HG03095 (cell line): Measurements from ENCODE around the gene ATRAID.
"Not testable (repeated sequence)": the region's sequence is repeated elsewhere in the genome, so short reads cannot be mapped to it uniquely, and the experiment has no call there.

Source experiments
- ATAC-seq: cut with Tn5 transposase; IDR thresholded peaks from one replicate; pipeline ENCODE4 v1.9.1; 2021; ENCODE audit warnings: moderate library complexity; ENCODE audit not compliant: unreplicated experiment

ATRAID gene, protein sequence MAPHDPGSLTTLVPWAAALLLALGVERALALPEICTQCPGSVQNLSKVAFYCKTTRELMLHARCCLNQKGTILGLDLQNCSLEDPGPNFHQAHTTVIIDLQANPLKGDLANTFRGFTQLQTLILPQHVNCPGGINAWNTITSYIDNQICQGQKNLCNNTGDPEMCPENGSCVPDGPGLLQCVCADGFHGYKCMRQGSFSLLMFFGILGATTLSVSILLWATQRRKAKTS

DNA sequence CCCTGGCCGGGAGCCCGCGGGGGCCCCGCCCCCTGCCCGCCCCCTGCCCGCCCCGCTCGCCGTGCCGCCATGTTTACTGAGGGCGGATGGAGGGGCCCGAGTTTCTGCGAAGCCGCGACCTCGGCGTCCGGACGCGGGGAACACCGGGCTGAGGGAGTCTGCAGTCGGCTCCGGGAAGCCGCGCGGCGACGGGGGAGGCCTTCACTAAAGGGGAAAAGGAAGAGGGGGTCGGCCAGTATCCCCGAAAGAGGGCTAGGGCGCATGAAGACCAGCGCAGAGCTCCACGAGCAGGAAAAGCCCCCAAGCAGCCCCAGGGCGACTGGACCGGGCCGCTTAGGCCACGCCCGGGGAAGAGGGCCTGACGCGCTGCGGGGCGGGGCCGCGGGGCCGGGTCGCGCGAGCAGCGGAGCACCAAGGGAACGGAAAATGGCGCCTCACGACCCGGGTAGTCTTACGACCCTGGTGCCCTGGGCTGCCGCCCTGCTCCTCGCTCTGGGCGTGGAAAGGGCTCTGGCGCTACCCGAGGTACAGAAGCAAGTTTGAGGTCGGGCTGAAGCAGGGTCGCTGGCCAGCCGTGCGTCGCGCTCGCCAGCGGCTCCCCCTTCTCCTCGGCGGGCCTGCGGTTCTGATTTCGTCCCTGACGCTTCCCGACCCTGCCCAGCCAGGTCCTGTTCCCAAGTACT is at the start of gene ATRAID, which contains the start of gene SLC5A6:
Gene ATRAID (plus strand): TSS at position 99 of the 683 bp plus-strand sequence. CDS start 328 bp downstream, at position 427.
Gene SLC5A6 (minus strand): TSS at position 326 of the 683 bp plus-strand sequence. CDS start 4,618 bp downstream, outside the sequence.
- peak; percentile 81 for ATAC-seq

GRCh38 chr2:27162151-27163121 is 49.4 kb upstream of the ATRAID start:
- ATAC-seq: no peak

DNA sequence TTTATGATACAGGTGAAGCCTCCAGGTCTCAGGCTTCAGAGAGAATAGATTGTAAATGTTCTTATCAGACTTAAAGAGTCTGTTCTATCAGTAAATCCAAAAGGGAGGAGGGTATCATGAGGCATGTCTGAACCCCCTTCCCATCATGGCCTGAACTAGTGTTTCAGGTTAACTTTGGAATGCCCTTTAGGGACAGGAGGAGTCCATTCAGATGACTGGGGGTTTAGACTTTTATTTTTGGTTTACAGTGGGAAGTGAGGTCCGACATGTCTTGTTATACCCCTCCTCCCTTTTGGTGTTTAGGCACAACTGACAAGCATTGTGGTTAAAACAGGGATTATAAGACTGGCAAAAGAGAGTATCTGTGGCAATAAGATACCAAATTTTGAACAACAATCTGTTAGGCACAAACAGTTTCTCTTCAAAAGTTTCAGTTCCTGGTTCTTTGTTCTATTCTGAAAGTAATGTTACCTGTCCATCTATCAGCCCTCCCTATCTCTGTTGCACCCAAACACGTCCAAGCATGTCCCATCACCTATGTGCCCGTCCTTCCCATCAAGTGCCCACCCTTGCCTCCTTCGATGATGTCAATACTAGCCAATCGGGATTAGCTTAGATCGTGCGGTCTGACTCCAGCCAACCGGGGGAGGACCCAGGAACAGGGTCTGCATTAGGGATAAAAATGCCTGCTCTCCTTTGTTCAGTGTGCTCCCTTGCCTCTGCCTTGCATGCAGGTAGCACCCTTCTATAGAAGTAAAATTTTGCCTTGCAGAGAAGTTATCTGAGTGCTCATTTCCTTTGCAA is 46.7 kb upstream of the ATRAID start:
- no peak for ATAC-seq

- no peak for ATAC-seq
Measured at GRCh38 chr2:27170581-27171337, 41.1 kb upstream of the ATRAID start.

DNA sequence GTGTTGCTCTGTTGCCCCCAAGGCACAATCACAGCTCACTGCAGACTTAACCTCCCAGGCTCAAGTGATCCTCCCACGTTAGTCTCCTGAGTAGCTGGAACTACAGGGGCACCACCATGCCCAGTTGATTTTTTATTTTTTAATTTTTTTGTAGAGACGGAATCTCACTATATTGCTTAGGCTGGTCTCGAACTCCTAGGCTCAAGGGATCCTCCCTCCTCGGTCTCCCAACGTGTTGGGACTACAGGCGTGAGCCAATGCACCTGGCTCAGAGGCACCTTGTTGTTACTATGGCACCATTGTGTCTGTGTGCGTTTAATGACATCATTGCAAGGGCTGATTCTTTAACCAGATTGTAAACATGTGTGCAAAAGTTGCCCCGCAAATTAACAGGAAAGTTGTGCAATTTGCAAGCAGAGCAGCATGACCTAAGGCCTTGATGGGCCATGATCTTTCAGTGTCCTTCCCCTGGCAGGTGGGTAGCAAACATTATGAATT is 40.4 kb upstream of the ATRAID start:
- no peak for ATAC-seq

DNA sequence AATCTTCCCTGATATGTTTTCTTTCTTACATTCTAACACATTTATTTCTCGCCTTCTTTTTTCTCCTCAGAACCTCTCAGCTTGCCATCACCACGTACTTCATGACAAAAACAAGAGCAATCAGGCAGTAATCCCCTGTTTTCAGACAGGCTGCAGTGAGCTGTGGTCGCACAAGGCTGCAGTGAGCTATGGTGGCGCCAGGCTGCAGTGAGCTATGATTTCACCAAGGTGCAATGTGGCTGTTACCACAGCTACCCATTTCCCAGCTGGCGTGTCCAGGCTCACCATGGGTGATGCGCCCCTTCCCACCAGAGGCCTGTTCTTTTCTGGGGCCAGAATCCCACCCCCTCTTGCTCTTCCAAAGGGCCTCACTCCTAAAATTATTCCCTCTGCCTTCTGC is 37.2 kb upstream of the ATRAID start:
- ATAC-seq: no peak

DNA sequence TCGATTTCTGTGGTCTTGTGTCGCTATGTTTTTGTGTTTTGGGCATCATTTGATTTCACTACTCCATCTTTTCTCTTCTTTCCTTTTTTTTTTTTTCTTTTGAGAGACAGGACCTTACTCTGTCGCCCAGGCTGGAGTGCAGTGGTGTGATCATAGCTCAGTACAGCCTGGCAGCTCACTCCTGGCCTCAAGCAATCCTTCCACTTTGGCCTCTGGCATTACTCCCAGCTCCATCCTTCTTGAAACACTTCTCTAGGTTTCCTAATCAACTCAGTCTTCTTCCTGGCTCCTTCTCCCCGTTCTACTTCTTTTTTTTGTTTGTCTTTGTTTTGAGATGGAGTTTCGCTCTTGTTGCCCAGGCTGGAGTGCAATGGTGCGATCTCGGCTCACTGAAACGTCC is 36.5 kb upstream of the ATRAID start:
- no peak for ATAC-seq

- ATAC-seq: not testable (repeated sequence)
Measured at GRCh38 chr2:27175781-27176180, 36.1 kb upstream of the ATRAID start.

DNA sequence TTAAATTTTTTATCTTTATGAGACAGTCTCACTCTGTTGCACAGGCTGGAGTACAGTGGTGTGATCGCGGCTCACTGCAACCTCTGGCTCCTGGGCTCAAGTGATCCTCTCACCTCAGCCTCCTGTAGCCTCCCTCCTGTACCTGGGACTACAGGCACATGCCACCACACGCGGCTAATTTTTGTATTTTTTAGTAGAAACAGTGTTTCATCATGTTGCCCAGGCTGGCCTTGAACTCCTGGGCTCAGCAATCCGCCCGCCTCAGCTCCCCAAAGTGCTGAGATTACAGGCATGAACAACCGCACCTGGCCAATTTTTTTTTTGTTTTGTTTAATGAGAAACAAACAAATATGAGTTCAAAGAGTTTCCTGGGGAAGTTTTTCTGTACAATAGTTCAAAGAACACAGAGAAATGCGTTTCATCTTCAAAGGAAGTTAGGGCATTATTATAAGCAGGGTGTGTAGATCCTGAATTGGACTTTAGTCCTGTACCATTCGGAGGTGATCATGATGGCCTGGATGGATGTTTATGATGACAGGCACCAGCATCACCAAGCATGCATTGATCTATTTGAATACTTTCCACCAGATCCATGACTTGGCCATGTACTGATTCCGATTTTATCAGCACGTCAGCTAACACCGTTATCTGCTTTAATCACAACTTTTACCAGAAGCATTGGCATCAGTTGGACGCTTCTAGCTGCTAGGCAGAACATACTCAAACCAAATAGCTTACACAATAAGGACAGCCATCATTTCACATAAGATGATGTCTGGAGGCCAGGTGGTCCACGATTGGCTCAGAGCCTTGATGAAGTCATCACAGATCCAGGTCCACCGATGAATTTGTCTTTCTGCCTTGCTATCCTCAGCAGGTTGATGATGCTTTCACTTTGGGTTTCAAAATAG is 34.1 kb upstream of the ATRAID start:
- ATAC-seq: no peak

- no peak for ATAC-seq
Measured at GRCh38 chr2:27178469-27178868, 33.4 kb upstream of the ATRAID start.

- ATAC-seq: no peak
Measured at GRCh38 chr2:27179344-27180000, 32.4 kb upstream of the ATRAID start.

GRCh38 chr2:27182346-27182745 is 29.5 kb upstream of the ATRAID start:
- no peak for ATAC-seq

- ATAC-seq: no peak
Measured at GRCh38 chr2:27184115-27184514, 27.7 kb upstream of the ATRAID start.

GRCh38 chr2:27185331-27186026 is 26.4 kb upstream of the ATRAID start:
- ATAC-seq: no peak

DNA sequence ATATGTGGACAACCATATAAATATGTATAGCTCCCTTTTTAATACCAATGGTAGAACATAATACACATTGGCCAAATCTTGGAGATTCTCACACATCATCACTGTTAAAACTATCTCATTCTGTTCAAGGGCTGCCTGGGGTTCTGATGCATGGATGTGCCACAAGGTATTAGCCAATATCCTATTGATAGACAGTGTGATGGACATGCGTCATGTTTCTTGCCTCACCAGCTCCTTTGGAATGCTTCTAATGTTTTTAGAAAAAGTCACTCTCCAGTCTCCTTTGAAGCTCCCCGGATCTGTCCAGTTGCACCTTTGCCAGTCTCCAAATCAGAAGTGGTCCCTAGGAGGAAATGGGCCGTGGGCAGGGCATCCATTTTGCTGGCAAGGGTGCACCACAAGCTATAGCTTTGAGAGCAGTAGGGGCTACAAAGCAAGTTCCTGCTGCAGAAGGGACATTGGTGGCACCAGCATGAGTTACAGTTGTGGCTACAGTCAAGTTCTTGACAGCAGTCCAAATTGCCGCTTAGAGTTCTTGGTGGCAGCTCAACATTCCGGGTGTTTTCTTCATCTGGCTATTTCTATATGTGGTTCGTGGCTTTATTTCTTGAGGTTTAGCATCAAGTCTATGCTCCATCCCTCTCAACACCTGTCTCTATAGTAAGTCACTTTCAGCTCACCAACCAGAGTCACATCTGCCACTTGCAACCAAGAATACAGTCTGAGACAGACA is 25.1 kb upstream of the ATRAID start:
- ATAC-seq: no peak

- no peak for ATAC-seq
Measured at GRCh38 chr2:27189989-27190388, 21.9 kb upstream of the ATRAID start.
